HFFc6 (cell line): Measurements from ENCODE around the gene IP6K1. TPM values are rescaled to one million over a fixed set of nuclear protein-coding genes. Genes with fewer than 3 reads are reported as not detected.

Source experiments
- DNase-seq: peaks from one replicate; pipeline ENCODE4 v3.0.0-alpha.2; 2018
- H3K27ac Mint-ChIP-seq: 2 replicates; pipeline ENCODE4 v1.8.0; 2020; ENCODE audit warnings: mild to moderate bottlenecking, mixed read lengths
- H3K27me3 Mint-ChIP-seq: 2 replicates; pipeline ENCODE4 v1.8.0; 2021; ENCODE audit warnings: mild to moderate bottlenecking, moderate library complexity, mixed read lengths; ENCODE audit not compliant: insufficient read depth
- H3K36me3 Mint-ChIP-seq: 2 replicates; pipeline ENCODE4 v1.8.0; 2021; ENCODE audit warnings: low read depth, mixed read lengths
- H3K4me1 Mint-ChIP-seq: 2 replicates; pipeline ENCODE4 v1.8.0; 2020; ENCODE audit warnings: low read depth, mixed read lengths
- H3K4me3 Mint-ChIP-seq: 2 replicates; pipeline ENCODE4 v1.8.0; 2020; ENCODE audit warnings: mild to moderate bottlenecking, moderate library complexity, mixed read lengths
- H3K9me3 Mint-ChIP-seq: 2 replicates; pipeline ENCODE4 v1.8.0; 2020; ENCODE audit warnings: mild to moderate bottlenecking, mixed read lengths
- CTCF ChIP-seq: fragments of 200-600 bp; sonication (generic); IDR thresholded peaks from 2 replicates; pipeline ENCODE4 v1.5.0; 2021; ENCODE audit warnings: antibody characterized with exemption, mild to moderate bottlenecking
- total RNA-seq, 6 experiments: library from RNA; stranded (reverse); fragmentation: NEBNext Ultra II Directional; extraction: Animal tissue kit (Norgen Biotek cat#: 25700); gene quantifications; 2 replicates in 1 of 6; 3 replicates in 5 of 6; pipeline ENCODE4 v1.2.3, GENCODE V29; 2021

Gene IP6K1
- total RNA-seq, 6 experiments from 2014 or later = 29.8 to 43.7 (median 38.4) TPM

GRCh38 chr3:49804141-49805041, 18.0 kb upstream of the IP6K1 start:
- Mint-ChIP-seq H3K27ac (peak overlapping the region; percentile 29; the same call in 1 of the 2 replicates), H3K4me3 (peak overlapping the region; percentile 93), H3K36me3 (no peaks in the 10 kb centered on the region), H3K27me3 (no peaks in the 10 kb centered on the region; the same call in none of the 2 replicates), H3K4me1 (peaks cover 34% of the 10 kb centered on the region), H3K9me3 (no peaks in the 10 kb centered on the region)
- DNase-seq = no peak
- no peak for TF ChIP-seq CTCF

GRCh38 chr3:49803465-49804140, 17.3 kb upstream of the IP6K1 start:
- peak; percentile 30 for DNase-seq
- Mint-ChIP-seq H3K4me3 (peak overlapping the region; percentile 93), H3K36me3 (no peaks in the 10 kb centered on the region), H3K4me1 (peaks cover 40% of the 10 kb centered on the region), H3K27ac (peak overlapping the region; percentile 59; the same call in 1 of the 2 replicates), H3K9me3 (no peaks in the 10 kb centered on the region), H3K27me3 (no peaks in the 10 kb centered on the region; the same call in none of the 2 replicates)
- peak; percentile 25; the same call in 1 of the 2 replicates for TF ChIP-seq CTCF

GRCh38 chr3:49802719-49803464, 16.6 kb upstream of the IP6K1 start, which contains the start of gene INKA1:
INKA1 (plus strand) TSS chr3:49803261; CDS start chr3:49803393, 132 bp downstream.
- DNase-seq = peak; percentile 73
- peaks cover 40% of the 10 kb centered on the region for H3K4me1 Mint-ChIP-seq
- H3K9me3 Mint-ChIP-seq = no peaks in the 10 kb centered on the region
- H3K27me3 Mint-ChIP-seq = no peaks in the 10 kb centered on the region; the same call in none of the 2 replicates
- H3K4me3 Mint-ChIP-seq = peak within 1 kb of the TSS; percentile 93
- H3K27ac Mint-ChIP-seq = peak within 1 kb of the TSS; percentile 85
- peak; percentile 91 for TF ChIP-seq CTCF
- no peaks in the 10 kb centered on the region for H3K36me3 Mint-ChIP-seq

- H3K27me3 Mint-ChIP-seq = peaks cover 5% of the 10 kb centered on the region
- peaks cover 35% of the 10 kb centered on the region for H3K4me1 Mint-ChIP-seq
- H3K4me3 Mint-ChIP-seq = no peak overlapping the region
- H3K9me3 Mint-ChIP-seq = no peaks in the 10 kb centered on the region
- TF ChIP-seq CTCF = no peak
- H3K36me3 Mint-ChIP-seq = no peaks in the 10 kb centered on the region
- no peak for DNase-seq
- no peak overlapping the region for H3K27ac Mint-ChIP-seq
Measured at GRCh38 chr3:49801160-49801559, 14.8 kb upstream of the IP6K1 start.

GRCh38 chr3:49799761-49800160, 13.4 kb upstream of the IP6K1 start, which contains the start of gene CDHR4:
CDHR4 (minus strand) TSS chr3:49799873; CDS start chr3:49799812, 61 bp downstream.
- DNase-seq = peak; percentile 89
- H3K36me3 Mint-ChIP-seq = no peaks in the 10 kb centered on the region
- H3K4me1 Mint-ChIP-seq = peaks cover 26% of the 10 kb centered on the region
- no peak within 1 kb of the TSS for H3K4me3 Mint-ChIP-seq
- no peak for TF ChIP-seq CTCF
- H3K27ac Mint-ChIP-seq = peak within 1 kb of the TSS; percentile 87
- peaks cover 5% of the 10 kb centered on the region for H3K27me3 Mint-ChIP-seq
- H3K9me3 Mint-ChIP-seq = no peaks in the 10 kb centered on the region
